ENCODE data around the gene SPRY2.

Gene SPRY2

DNA sequence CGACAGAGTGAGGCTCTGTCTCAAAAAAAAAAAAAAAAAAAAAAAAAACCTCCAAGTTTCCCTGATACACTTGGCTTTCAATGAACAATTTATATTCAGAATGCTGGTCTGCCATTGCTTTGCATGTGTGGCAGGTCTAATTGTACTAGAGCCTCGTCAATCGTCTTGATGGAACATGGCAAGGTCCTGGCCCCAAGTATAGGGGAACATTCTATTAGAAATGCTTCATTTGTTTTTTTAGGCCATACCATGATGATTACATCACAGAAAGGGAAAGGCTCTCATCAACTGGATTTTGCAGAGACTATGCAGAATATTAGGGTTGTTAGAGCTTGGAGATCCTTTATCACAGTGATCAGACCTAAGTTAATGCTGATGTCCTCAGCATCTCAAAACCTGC, 28.0 kb downstream of the SPRY2 start:
- H3K4me3 ChIP-seq (ENCODE audit: low read length), result no peak overlapping the region
- no peak for DNase-seq (ENCODE audit: low read depth)
- TF ChIP-seq, protein P1, sequence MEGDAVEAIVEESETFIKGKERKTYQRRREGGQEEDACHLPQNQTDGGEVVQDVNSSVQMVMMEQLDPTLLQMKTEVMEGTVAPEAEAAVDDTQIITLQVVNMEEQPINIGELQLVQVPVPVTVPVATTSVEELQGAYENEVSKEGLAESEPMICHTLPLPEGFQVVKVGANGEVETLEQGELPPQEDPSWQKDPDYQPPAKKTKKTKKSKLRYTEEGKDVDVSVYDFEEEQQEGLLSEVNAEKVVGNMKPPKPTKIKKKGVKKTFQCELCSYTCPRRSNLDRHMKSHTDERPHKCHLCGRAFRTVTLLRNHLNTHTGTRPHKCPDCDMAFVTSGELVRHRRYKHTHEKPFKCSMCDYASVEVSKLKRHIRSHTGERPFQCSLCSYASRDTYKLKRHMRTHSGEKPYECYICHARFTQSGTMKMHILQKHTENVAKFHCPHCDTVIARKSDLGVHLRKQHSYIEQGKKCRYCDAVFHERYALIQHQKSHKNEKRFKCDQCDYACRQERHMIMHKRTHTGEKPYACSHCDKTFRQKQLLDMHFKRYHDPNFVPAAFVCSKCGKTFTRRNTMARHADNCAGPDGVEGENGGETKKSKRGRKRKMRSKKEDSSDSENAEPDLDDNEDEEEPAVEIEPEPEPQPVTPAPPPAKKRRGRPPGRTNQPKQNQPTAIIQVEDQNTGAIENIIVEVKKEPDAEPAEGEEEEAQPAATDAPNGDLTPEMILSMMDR (conservative IDR thresholded peaks at IDR 0.05; ENCODE audit: low read length), result no peak

DNA sequence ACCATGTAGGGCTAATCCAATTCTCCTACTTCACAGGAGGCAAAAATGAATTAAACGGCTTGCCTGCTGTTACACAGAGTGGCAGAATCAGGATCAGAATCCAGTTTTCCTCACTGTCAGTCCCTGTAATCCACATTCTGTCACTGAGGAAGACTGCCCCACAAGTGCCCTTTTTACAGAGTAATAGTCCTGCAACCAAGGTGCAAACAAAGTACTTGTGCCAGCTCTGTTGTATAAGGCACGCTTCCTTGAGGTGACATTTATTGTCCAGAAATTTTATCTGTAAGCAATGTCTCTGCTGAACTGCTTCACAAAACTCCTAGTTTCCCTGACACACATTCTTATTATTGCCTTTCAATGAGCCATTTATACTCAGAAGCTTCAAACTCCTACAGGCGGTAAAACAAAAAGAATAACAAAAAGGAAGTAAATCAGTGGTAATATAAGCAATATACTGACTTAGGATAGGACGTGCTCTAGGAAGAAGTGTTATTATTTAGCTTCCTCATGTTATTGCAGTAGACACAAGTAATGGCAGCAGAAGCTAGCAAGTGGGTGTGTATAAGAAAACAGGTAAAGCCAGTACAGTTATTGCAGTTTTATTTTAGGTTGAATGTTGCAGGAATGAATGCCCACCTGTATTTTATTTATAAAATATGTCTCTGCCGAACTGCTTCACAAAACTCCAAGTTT, 28.8 kb downstream of the SPRY2 start:
- no peak for DNase-seq (ENCODE audit: low read depth)
- no peak overlapping the region for H3K4me3 ChIP-seq (ENCODE audit: low read length)
- TF ChIP-seq, protein P1 (conservative IDR thresholded peaks at IDR 0.05; ENCODE audit: low read length), result no peak

DNA sequence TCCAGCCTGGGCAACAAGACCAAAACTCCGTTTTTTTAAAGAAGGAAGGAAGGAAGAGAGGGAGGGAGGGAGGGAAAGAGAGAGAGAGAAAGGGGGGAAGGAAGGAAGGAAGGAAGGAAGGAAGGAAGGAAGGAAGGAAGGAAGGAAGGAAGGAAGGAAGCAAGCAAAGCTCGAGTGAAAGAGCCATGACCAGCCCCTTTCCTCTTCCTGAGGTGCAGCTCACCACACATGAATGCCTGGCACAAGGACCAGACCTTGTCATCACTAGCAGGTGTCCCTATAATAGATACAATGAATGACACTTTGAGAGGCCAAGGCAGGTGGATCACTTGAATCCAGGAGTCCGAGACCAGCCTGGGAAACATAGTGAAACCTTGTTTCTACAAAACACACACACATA, 31.0 kb downstream of the SPRY2 start:
- no peak for DNase-seq (ENCODE audit: low read depth)
- TF ChIP-seq, protein P1 (conservative IDR thresholded peaks at IDR 0.05; ENCODE audit: low read length), result no peak

DNA sequence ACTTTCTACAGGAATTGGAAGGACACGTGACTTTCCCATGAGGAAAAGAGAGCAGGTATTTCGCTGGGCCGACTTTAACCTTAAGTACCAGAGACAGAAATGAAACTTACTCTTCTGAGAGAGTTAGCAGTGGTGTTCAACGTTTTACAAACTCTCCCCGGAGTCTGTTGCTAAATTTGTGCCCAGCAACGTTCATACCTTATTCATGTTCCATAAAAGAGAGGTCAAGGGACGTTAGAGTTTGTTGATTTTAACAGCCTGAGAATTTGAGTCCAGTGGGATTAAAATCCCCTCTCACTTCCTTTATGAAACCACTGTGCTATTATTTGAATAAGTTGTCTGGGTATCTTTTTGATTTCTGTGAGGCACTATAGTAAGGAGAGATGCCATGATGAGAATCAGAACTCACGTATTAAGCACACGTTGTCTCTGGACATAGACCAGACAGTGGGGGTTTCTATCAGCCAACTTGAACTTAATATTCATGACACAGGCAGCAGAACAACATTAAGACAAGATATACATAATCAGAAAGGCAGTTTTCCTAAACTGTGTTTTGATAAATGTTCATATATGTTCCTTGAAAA, 33.4 kb downstream of the SPRY2 start:
- no peak overlapping the region for H3K4me3 ChIP-seq (ENCODE audit: low read length)
- no peak for DNase-seq (ENCODE audit: low read depth)
- TF ChIP-seq, protein P1 (conservative IDR thresholded peaks at IDR 0.05; ENCODE audit: low read length), result no peak

More for the DNA sequence above, 31.0 kb downstream of the SPRY2 start:
- H3K4me3 ChIP-seq (ENCODE audit: low read length), result no peak overlapping the region

DNA sequence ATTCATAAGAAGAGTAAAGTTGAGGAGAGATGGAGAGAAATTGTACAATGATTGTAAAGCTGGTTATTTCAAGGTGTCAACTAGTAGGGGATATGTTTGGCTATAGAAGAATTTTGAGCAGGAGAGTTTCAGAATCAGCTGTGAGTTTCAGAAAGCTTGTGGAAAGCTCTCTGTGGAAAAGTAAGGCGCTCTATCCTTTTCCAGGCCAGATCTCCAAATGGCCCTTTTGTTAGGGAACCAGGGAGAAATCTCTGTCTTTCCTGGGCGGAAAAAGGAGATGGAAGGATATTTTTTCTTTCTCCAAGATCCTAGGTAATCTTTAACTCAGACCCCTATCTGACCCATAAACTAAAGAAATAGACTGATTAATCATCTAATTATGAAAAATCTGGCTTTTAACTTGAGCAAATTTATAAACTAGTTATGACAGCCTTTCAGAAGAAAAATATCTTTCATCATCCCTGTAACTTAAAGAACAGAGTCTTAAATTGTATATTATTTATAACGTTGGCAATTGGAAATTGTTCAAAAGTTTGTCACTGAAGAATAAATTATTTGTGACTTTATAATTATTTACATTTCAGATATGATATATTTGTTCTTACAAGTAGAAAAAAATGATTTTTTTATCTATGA, 34.5 kb downstream of the SPRY2 start:
- no peak overlapping the region for H3K4me3 ChIP-seq (ENCODE audit: low read length)
- no peak for DNase-seq (ENCODE audit: low read depth)
- TF ChIP-seq, protein P1 (conservative IDR thresholded peaks at IDR 0.05; ENCODE audit: low read length), result no peak

DNA sequence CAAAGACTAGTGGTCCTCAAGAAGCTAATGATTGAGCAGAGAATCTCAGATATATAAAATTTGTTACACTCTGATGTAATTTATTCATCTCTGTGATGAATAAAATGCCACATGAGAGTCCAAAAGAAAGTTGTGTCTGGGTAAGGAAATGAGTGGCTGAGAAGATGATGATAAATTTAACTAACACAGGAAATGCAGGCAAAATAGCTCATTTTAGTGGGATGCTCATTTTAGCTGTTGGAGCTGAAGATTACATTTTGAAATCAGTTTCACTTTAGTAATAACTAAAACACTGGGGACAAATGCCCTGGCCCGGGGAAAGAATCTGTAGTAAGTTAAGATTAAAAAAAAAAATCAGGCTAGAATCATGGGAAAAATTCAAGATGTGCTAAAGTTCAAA, 35.2 kb downstream of the SPRY2 start:
- TF ChIP-seq, protein P1 (conservative IDR thresholded peaks at IDR 0.05; ENCODE audit: low read length), result no peak

More for the DNA sequence above, 35.2 kb downstream of the SPRY2 start:
- H3K4me3 ChIP-seq (ENCODE audit: low read length), result no peak overlapping the region
- DNase-seq (ENCODE audit: low read depth), result peak; percentile 6

All from AG10803 (cell line).